COLO829 (cell line): ENCODE results near the gene RALB.
"Not testable (repeated sequence)": the region's sequence is repeated elsewhere in the genome, so short reads cannot be mapped to it uniquely, and the experiment has no call there.

Experiments used
- DNase-seq: peaks from one replicate; pipeline ENCODE4 v3.0.0; 2012; ENCODE audit warnings: low spot score

Gene RALB

GRCh38 chr2:120224735-120225548 is 27.7 kb upstream of the RALB start:
- no peak for DNase-seq

- DNase-seq, result no peak
Measured at GRCh38 chr2:120225549-120226065, 27.0 kb upstream of the RALB start.

- DNase-seq, result no peak
Measured at GRCh38 chr2:120226316-120226715, 26.3 kb upstream of the RALB start.

- no peak for DNase-seq
Measured at GRCh38 chr2:120227111-120227991, 25.3 kb upstream of the RALB start.

GRCh38 chr2:120228503-120228902 is 24.1 kb upstream of the RALB start:
- DNase-seq, result no peak

GRCh38 chr2:120229341-120229740 is 23.3 kb upstream of the RALB start:
- DNase-seq, result no peak

- no peak for DNase-seq
Measured at GRCh38 chr2:120230515-120231471, 21.9 kb upstream of the RALB start.

GRCh38 chr2:120231564-120231973 is 21.1 kb upstream of the RALB start:
- no peak for DNase-seq

- no peak for DNase-seq
Measured at GRCh38 chr2:120231974-120232635, 20.5 kb upstream of the RALB start.

GRCh38 chr2:120233292-120233691 is 19.4 kb upstream of the RALB start:
- DNase-seq, result no peak

- DNase-seq, result not testable (repeated sequence)
Measured at GRCh38 chr2:120235158-120235557, 17.5 kb upstream of the RALB start.

- DNase-seq, result no peak
Measured at GRCh38 chr2:120235681-120236080, 17.0 kb upstream of the RALB start.

GRCh38 chr2:120236316-120236715 is 16.3 kb upstream of the RALB start:
- no peak for DNase-seq

- DNase-seq, result no peak
Measured at GRCh38 chr2:120236791-120237190, 15.9 kb upstream of the RALB start.

- DNase-seq, result no peak
Measured at GRCh38 chr2:120237491-120237902, 15.2 kb upstream of the RALB start.

GRCh38 chr2:120238728-120239487 is 13.7 kb upstream of the RALB start:
- no peak for DNase-seq

- no peak for DNase-seq
Measured at GRCh38 chr2:120239488-120240287, 13.0 kb upstream of the RALB start.

GRCh38 chr2:120240901-120241429 is 11.7 kb upstream of the RALB start:
- DNase-seq, result no peak

GRCh38 chr2:120241684-120242083 is 11.0 kb upstream of the RALB start:
- no peak for DNase-seq
